Caco-2 (cell line): Measurements from ENCODE around the gene LRRC75A. TPM values are rescaled to one million over a fixed set of nuclear protein-coding genes. Genes with fewer than 3 reads are reported as not detected.

Experiments
- BruUV-seq: library from RNA; stranded (reverse); fragments of 400-500 nt; replicated peaks from 2 replicates; lab custom pipeline; 2021; lab: Mats Ljungman, UMichigan
- CTCF ChIA-PET: fragments of 300-600 bp; sonication (Branson Sonifier 250); formaldehyde crosslinking; loops from one replicate; lab custom pipeline; 2022; ENCODE audit warnings: antibody characterized with exemption; lab: Charles Lee
- POLR2A ChIA-PET: fragments of 300-600 bp; sonication (Branson Sonifier 250); formaldehyde crosslinking; loops from one replicate; lab custom pipeline; 2022; ENCODE audit warnings: antibody characterized with exemption; lab: Charles Lee
- DNase-seq, 2 experiments: peaks; one replicate each; pipeline versions ENCODE4 v3.0.0 to v3.0.0-alpha.2; 2020 to 2022
- H3K27me3 ChIP-seq: replicated peaks from 2 replicates; pipeline ENCODE4 v1.6.0; 2011; ENCODE audit warnings: low read length; ENCODE audit not compliant: control insufficient read depth, insufficient read depth
- H3K36me3 ChIP-seq: 2 replicates; pipeline ENCODE4 v1.5.1; 2011; ENCODE audit warnings: low read length; ENCODE audit not compliant: control insufficient read depth, insufficient read depth
- H3K4me1 ChIP-seq: fragments of 250-450 bp; sonication (Bioruptor Pico); 2 replicates; pipeline ENCODE4 v1.5.1; 2020; ENCODE audit warnings: mild to moderate bottlenecking
- H3K4me3 ChIP-seq: 2 replicates; pipeline ENCODE4 v1.5.1; 2011; ENCODE audit warnings: low read depth, mild to moderate bottlenecking, control low read depth, low read length
- H3K9me3 ChIP-seq: fragments of 250-450 bp; sonication (Bioruptor Pico); 2 replicates; pipeline ENCODE4 v1.5.1; 2020; ENCODE audit warnings: mild to moderate bottlenecking, moderate library complexity
- H3K27ac Mint-ChIP-seq: one replicate; pipeline ENCODE4 v1.8.0; 2022; ENCODE audit warnings: mixed read lengths; ENCODE audit not compliant: unreplicated experiment
- H3K27me3 Mint-ChIP-seq: one replicate; pipeline ENCODE4 v1.8.0; 2022; ENCODE audit warnings: mixed read lengths; ENCODE audit not compliant: insufficient read depth, unreplicated experiment
- H3K36me3 Mint-ChIP-seq: one replicate; pipeline ENCODE4 v1.8.0; 2022; ENCODE audit warnings: mild to moderate bottlenecking, mixed read lengths; ENCODE audit not compliant: insufficient read depth, unreplicated experiment
- H3K4me1 Mint-ChIP-seq: one replicate; pipeline ENCODE4 v1.8.0; 2022; ENCODE audit warnings: low read depth, mixed read lengths; ENCODE audit not compliant: unreplicated experiment
- H3K4me3 Mint-ChIP-seq: one replicate; pipeline ENCODE4 v1.8.0; 2022; ENCODE audit warnings: mild to moderate bottlenecking, moderate library complexity, mixed read lengths; ENCODE audit not compliant: unreplicated experiment
- H3K9me3 Mint-ChIP-seq: one replicate; pipeline ENCODE4 v1.8.0; 2022; ENCODE audit warnings: mixed read lengths; ENCODE audit not compliant: unreplicated experiment
- intact Hi-C: fragments of 100-400 bp; cut with micrococcal nuclease; formaldehyde crosslinking; loops from one replicate; pipeline ENCODE4 v1.10.0; 2022; ENCODE audit not compliant: unreplicated experiment
- total RNA-seq: library from RNA; stranded (reverse); gene quantifications from 2 replicates; pipeline ENCODE4 v1.2.3, GENCODE V29; 2022
- TF ChIP-seq, protein P1 (sequence below), 2 experiments: fragments of 200-600 bp in 1 of 2; IDR thresholded peaks; 1 replicate in 1 of 2; 2 replicates in 1 of 2; pipeline versions ENCODE4 v1.5.1 to v1.8.0; 2011 to 2022; ENCODE audit warnings: antibody characterized with exemption in 1 of 2, control low read depth in 1 of 2, inconsistent platforms in 1 of 2, low read depth in 1 of 2, low read length in 1 of 2, mild to moderate bottlenecking in 1 of 2, moderate library complexity in 1 of 2; ENCODE audit not compliant: insufficient read depth in 1 of 2, severe bottlenecking in 1 of 2, unreplicated experiment in 1 of 2

Gene LRRC75A
- total RNA-seq, 1 experiment from 2014 or later, result 4.5 TPM

DNA sequence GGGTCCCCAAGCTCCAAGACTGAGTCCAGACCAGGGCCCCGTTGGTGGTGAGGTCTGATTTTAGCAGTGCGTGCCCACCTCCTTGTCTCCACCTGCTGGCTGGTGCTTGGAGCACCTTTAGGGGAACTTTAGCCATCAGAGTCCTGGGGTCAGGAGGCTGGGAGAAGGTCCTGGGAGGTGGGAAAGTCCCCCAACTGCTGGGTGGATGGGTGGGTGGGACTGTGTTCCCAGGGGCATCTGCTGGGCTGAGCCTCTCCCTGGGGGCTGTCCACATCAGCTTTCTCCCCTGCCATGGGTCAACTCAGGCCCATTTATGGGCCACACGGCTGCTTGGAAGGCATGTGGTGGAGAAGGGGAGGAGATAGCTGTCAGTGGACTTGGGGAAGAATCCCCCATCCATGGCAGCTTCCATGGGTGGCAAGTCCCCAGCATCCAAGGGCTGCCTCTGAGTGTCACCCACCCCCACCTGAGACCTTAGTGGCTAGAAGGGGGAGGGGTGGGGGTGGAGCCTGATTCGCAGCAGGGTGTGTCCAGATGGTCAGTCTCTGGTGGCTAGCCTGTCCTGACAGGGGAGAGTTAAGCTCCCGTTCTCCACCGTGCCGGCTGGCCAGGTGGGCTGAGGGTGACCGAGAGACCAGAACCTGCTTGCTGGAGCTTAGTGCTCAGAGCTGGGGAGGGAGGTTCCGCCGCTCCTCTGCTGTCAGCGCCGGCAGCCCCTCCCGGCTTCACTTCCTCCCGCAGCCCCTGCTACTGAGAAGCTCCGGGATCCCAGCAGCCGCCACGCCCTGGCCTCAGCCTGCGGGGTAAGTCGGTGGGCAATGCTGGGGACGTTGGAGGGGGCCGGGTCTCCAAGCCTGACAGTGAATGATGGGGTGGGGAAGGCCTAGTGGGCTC is 76.7 kb downstream of the LRRC75A start, which contains the start of gene TRPV2:
TRPV2 (plus strand) TSS at position 541 of the 894 bp plus-strand sequence. CDS start 2,098 bp downstream, outside the sequence.
- H3K36me3 ChIP-seq, result no peaks in the 10 kb centered on the region
- H3K27me3 ChIP-seq, result no peaks in the 10 kb centered on the region; the same call in 1 of the 2 replicates
- Mint-ChIP-seq H3K9me3 (no peaks in the 10 kb centered on the region), H3K4me3 (no peak within 1 kb of the TSS), H3K27ac (no peak within 1 kb of the TSS), H3K4me1 (no peaks in the 10 kb centered on the region), H3K27me3 (no peaks in the 10 kb centered on the region), H3K36me3 (no peaks in the 10 kb centered on the region)
- DNase-seq, result peak; percentile 58 to 62
- POLR2A ChIA-PET, result interaction anchor here (0.7 kb wide), 1 partner anchor 23 kb away, joined by 4 read pairs; no protein-coding TSS in a partner anchor
- H3K4me3 ChIP-seq, result no peak within 1 kb of the TSS
- intact Hi-C loops, result loop anchor here (2.0 kb wide), 1 partner anchor 52 kb away; no protein-coding TSS in a partner anchor
- CTCF ChIA-PET, result interaction anchor here (0.5 to 1.1 kb wide), 5 partner anchors 10 to 52 kb away, joined by 3 to 8 read pairs (median 3); no protein-coding TSS in a partner anchor
- no TSS peak for BruUV-seq
- no peaks in the 10 kb centered on the region for H3K9me3 ChIP-seq
- H3K4me1 ChIP-seq, result peaks cover 10% of the 10 kb centered on the region
- TF ChIP-seq, protein P1, sequence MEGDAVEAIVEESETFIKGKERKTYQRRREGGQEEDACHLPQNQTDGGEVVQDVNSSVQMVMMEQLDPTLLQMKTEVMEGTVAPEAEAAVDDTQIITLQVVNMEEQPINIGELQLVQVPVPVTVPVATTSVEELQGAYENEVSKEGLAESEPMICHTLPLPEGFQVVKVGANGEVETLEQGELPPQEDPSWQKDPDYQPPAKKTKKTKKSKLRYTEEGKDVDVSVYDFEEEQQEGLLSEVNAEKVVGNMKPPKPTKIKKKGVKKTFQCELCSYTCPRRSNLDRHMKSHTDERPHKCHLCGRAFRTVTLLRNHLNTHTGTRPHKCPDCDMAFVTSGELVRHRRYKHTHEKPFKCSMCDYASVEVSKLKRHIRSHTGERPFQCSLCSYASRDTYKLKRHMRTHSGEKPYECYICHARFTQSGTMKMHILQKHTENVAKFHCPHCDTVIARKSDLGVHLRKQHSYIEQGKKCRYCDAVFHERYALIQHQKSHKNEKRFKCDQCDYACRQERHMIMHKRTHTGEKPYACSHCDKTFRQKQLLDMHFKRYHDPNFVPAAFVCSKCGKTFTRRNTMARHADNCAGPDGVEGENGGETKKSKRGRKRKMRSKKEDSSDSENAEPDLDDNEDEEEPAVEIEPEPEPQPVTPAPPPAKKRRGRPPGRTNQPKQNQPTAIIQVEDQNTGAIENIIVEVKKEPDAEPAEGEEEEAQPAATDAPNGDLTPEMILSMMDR (IDR thresholded peaks at IDR 0.05; ENCODE audit: insufficient read depth in 1 of 2, low read depth in 1 of 2, low read length in 1 of 2, severe bottlenecking in 1 of 2, unreplicated experiment in 1 of 2), result peak; percentile 49 to 63

DNA sequence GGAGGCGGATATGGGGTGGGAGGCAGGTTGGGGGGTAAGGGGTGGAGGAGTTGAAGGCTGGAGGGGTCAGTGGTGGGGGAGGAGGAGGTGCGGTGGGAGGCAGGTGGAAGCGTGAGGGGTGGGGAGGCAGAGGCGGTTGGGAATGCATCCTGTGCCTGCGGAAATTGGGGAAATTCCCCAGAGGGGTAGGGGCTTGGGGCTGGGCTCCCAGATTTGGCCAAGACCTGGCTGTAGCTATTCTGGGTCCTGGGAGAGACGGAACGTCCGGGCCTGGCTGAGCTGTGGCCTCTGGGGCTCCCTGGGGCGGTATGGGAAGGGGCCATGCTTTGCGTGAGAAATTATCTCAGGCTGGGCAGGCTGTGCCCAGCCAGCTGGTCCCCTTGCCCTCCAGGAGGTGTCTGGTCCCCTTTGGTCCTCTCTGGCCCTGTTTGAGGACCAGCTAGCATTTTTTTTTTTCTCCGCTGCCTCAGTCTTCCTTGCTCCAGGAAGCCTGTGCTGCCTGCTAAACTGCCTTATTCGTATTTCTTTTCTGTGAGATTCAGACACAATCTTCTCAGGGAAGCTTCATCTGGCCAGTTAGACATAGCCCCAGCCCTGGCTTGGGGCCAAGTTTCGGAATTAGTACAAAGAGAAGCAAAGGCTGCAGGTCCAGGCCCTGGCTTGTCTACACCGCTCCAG is 83.9 kb downstream of the LRRC75A start:
- no peak for DNase-seq
- H3K27ac Mint-ChIP-seq, result no peak overlapping the region
- ChIA-PET CTCF (interaction anchor here (0.6 kb wide), 1 partner anchor 895 kb away, joined by 7 read pairs; no protein-coding TSS in a partner anchor), POLR2A (interaction anchor here (0.6 kb wide), 1 partner anchor 118 kb away, joined by 3 read pairs; no protein-coding TSS in a partner anchor)
- H3K9me3 ChIP-seq, result no peaks in the 10 kb centered on the region
- H3K4me1 ChIP-seq, result no peaks in the 10 kb centered on the region
- no peaks in the 10 kb centered on the region for H3K27me3 Mint-ChIP-seq
- no peaks in the 10 kb centered on the region for H3K36me3 ChIP-seq
- TF ChIP-seq, protein P1 (IDR thresholded peaks at IDR 0.05; ENCODE audit: insufficient read depth in 1 of 2, low read depth in 1 of 2, low read length in 1 of 2, severe bottlenecking in 1 of 2, unreplicated experiment in 1 of 2), result no peak
- no peak overlapping the region for H3K4me3 Mint-ChIP-seq
- peaks cover 13% of the 10 kb centered on the region for H3K4me1 Mint-ChIP-seq
- intact Hi-C loops, result no loop called here
- no peaks in the 10 kb centered on the region for H3K9me3 Mint-ChIP-seq
- H3K4me3 ChIP-seq, result no peak overlapping the region
- no TSS peak for BruUV-seq
- H3K27me3 ChIP-seq, result no peaks in the 10 kb centered on the region
- no peaks in the 10 kb centered on the region for H3K36me3 Mint-ChIP-seq
